Progenitor cell of endocrine pancreas (in vitro differentiated cells): ENCODE results near the gene ITGB7. TPM values are rescaled to one million over a fixed set of nuclear protein-coding genes. Genes with fewer than 3 reads are reported as not detected.

Source experiments
- DNase-seq: peaks from one replicate; pipeline ENCODE4 v3.0.0; 2021; ENCODE audit warnings: low spot score; ENCODE audit not compliant: unreplicated experiment
- H3K27ac Mint-ChIP-seq: 2 replicates; pipeline ENCODE4 v1.8.0; 2021; ENCODE audit warnings: mild to moderate bottlenecking, moderate library complexity, mixed read lengths
- H3K27me3 Mint-ChIP-seq: 2 replicates; pipeline ENCODE4 v1.8.0; 2021; ENCODE audit warnings: mixed read lengths
- H3K36me3 Mint-ChIP-seq: 2 replicates; pipeline ENCODE4 v1.8.0; 2022; ENCODE audit warnings: mixed read lengths; ENCODE audit not compliant: insufficient read depth
- H3K4me1 Mint-ChIP-seq: 2 replicates; pipeline ENCODE4 v1.8.0; 2021; ENCODE audit warnings: low read depth, mixed read lengths
- H3K4me3 Mint-ChIP-seq: 2 replicates; pipeline ENCODE4 v1.8.0; 2021; ENCODE audit warnings: low read depth, mild to moderate bottlenecking, moderate library complexity, mixed read lengths
- H3K9me3 Mint-ChIP-seq: 2 replicates; pipeline ENCODE4 v1.8.0; 2021; ENCODE audit warnings: low read depth, mixed read lengths
- CTCF ChIP-seq: fragments of 200-600 bp; sonication (generic); IDR thresholded peaks from one replicate; pipeline ENCODE4 v1.5.0; 2021; ENCODE audit warnings: antibody characterized with exemption, mild to moderate bottlenecking; ENCODE audit not compliant: unreplicated experiment
- total RNA-seq: library from RNA; stranded (reverse); gene quantifications from 2 replicates; pipeline ENCODE4 v1.2.1, GENCODE V29; 2021

ITGB7 gene
- total RNA-seq, 1 donor from 2014 or later: 0.29 TPM

- no peak for TF ChIP-seq CTCF
- Mint-ChIP-seq H3K9me3 (no peaks in the 10 kb centered on the region), H3K27me3 (no peaks in the 10 kb centered on the region), H3K4me3 (no peak overlapping the region), H3K27ac (no peak overlapping the region), H3K36me3 (no peaks in the 10 kb centered on the region), H3K4me1 (peaks cover 2% of the 10 kb centered on the region)
- DNase-seq: no peak
These were observed 56.0 kb downstream of the ITGB7 start for GRCh38 chr12:53151039-53151438.

GRCh38 chr12:53147653-53148052 lies 59.4 kb downstream of the ITGB7 start:
- no peak for DNase-seq
- H3K36me3 Mint-ChIP-seq: no peaks in the 10 kb centered on the region
- TF ChIP-seq CTCF: no peak
- H3K27me3 Mint-ChIP-seq: no peaks in the 10 kb centered on the region
- H3K4me3 Mint-ChIP-seq: no peak overlapping the region
- no peaks in the 10 kb centered on the region for H3K9me3 Mint-ChIP-seq
- H3K27ac Mint-ChIP-seq: no peak overlapping the region
- peaks cover 7% of the 10 kb centered on the region for H3K4me1 Mint-ChIP-seq

GRCh38 chr12:53147181-53147580 lies 59.9 kb downstream of the ITGB7 start:
- no peak overlapping the region for H3K4me3 Mint-ChIP-seq
- H3K36me3 Mint-ChIP-seq: no peaks in the 10 kb centered on the region
- H3K9me3 Mint-ChIP-seq: no peaks in the 10 kb centered on the region

GRCh38 chr12:53145383-53146260 lies 61.4 kb downstream of the ITGB7 start:
- Mint-ChIP-seq H3K4me1 (peaks cover 7% of the 10 kb centered on the region), H3K36me3 (no peaks in the 10 kb centered on the region), H3K27ac (no peak overlapping the region), H3K4me3 (no peak overlapping the region), H3K27me3 (no peaks in the 10 kb centered on the region), H3K9me3 (no peaks in the 10 kb centered on the region)
- TF ChIP-seq CTCF: no peak
- no peak for DNase-seq

More at GRCh38 chr12:53147181-53147580, 59.9 kb downstream of the ITGB7 start:
- H3K27me3 Mint-ChIP-seq: no peaks in the 10 kb centered on the region
- H3K27ac Mint-ChIP-seq: no peak overlapping the region
- DNase-seq: no peak
- TF ChIP-seq CTCF: no peak
- H3K4me1 Mint-ChIP-seq: peaks cover 7% of the 10 kb centered on the region

GRCh38 chr12:53143355-53143754 lies 63.7 kb downstream of the ITGB7 start:
- Mint-ChIP-seq H3K4me3 (no peak overlapping the region), H3K36me3 (peaks cover 1% of the 10 kb centered on the region), H3K4me1 (peaks cover 7% of the 10 kb centered on the region), H3K27me3 (no peaks in the 10 kb centered on the region), H3K27ac (no peak overlapping the region), H3K9me3 (peaks cover 4% of the 10 kb centered on the region)
- no peak for TF ChIP-seq CTCF
- DNase-seq: no peak

Other genes starting within 250 kb of the ITGB7 start
- 447 and 487 TPM in 2 replicates for gene EIF4B, start 200.8 kb downstream of the ITGB7 start, total RNA-seq
- gene TNS2, start 157.2 kb downstream of the ITGB7 start, total RNA-seq: 6.6 and 7.3 TPM in 2 replicates
- 17.9 and 18.0 TPM in 2 replicates for gene SPRYD3, start 127.9 kb downstream of the ITGB7 start, total RNA-seq
- 25.7 and 26.5 TPM in 2 replicates for gene IGFBP6, start 109.6 kb downstream of the ITGB7 start, total RNA-seq
- 0.98 and 1.1 TPM in 2 replicates for gene SOAT2, start 103.8 kb downstream of the ITGB7 start, total RNA-seq
- gene ZNF740, start 26.5 kb downstream of the ITGB7 start, total RNA-seq: 75.7 and 78.8 TPM in 2 replicates
- 58.6 and 59.0 TPM in 2 replicates for gene CSAD, start 26.3 kb downstream of the ITGB7 start, total RNA-seq
- gene RARG, start 25.0 kb upstream of the ITGB7 start, total RNA-seq: 4.9 and 5.2 TPM in 2 replicates
- 24.3 and 27.1 TPM in 2 replicates for gene ESPL1, start 61.0 kb upstream of the ITGB7 start, total RNA-seq
- 377 and 379 TPM in 2 replicates for gene PFDN5, start 88.3 kb upstream of the ITGB7 start, total RNA-seq
- 58.9 and 60.7 TPM in 2 replicates for gene MYG1, start 92.4 kb upstream of the ITGB7 start, total RNA-seq
- gene AAAS, start 114.4 kb upstream of the ITGB7 start, total RNA-seq: 72.1 and 75.0 TPM in 2 replicates
- gene SP7, start 129.1 kb upstream of the ITGB7 start, total RNA-seq: 0.10 TPM in 1 of 2 replicates, not detected in the other
- gene SP1, start 172.9 kb upstream of the ITGB7 start, total RNA-seq: 90.5 and 92.6 TPM in 2 replicates
- gene AMHR2, start 216.6 kb upstream of the ITGB7 start, total RNA-seq: 35.1 and 35.7 TPM in 2 replicates
- 101 and 106 TPM in 2 replicates for gene PRR13, start 234.5 kb upstream of the ITGB7 start, total RNA-seq
- 1,366 and 1,400 TPM in 2 replicates for gene PCBP2, start 244.9 kb upstream of the ITGB7 start, total RNA-seq